ENCODE results near the gene CLOCK.

Gene CLOCK

DNA sequence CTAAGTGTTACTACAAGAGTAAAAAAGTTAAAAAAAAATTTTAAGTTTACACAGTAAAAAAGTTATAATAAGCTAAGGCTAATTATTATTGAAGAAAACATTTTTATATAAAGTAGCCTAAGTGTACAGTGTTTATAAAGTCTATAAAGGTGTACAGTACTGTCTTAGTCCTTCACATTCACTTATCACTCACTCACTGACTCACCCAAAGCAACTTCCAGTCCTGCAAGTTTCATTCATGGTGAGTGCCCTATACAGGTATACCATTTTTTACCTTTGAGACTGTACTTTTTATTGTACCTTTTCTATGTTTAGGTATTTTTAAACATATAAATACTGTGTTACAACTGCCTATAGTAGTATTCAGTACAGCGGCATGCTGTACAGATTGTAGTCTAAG, 76.7 kb downstream of the CLOCK start:
- no peak for DNase-seq

DNA sequence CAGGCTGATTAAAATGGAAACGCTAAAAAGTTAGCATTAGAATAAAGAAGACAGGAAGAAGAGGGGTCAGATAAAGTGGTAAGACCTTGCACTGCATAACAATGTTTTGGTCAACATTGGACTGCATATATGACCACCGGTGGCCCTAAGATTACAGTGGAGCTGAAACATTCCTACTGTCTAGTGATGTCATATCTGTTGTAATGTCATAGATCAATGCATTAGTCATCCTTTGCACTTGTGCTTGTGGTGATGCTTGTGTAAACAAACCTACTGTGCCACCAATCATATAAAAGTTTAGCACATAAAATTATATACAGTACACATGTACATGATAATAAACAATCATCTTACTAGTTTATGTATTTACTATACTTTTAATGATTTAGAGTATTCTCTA, 78.0 kb downstream of the CLOCK start:
- DNase-seq: no peak

DNA sequence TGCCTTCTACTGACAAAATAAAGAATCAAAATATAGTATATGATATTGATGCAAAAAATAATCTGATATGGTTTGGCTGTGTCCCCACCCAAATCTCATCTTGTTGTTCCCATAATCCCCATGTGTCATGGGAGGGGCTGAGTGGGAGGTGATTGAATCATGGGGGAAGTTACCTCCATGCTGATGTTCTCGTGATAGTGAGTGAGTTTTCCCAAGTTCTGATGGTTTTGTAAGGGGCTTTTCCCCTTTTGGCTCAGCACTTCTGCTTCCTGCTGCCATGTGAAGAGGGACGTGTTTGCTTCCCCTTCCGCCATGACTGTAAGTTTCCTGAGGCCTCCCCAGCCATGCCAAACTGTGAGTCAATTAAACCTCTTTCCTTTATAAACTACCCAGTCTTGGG, 80.7 kb downstream of the CLOCK start:
- DNase-seq: no peak

DNA sequence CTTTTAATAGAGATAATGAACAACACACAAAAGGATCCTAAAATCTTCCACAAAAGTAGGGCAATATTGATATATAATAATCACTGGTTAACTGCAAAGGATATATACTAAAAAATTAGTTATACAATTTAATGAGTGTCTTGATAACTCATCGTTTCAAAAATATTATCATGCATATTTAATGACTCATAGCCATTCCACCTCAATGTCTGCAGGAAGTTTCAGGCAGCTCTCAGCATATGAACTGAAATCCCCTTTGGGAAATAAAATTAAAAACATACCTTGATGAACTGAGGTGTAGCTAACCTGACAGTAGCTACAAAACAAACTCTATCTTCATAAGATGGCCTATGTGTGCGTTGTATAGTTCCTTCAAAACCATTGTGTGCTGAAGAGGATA, 88.1 kb downstream of the CLOCK start:
- no peak for DNase-seq

DNA sequence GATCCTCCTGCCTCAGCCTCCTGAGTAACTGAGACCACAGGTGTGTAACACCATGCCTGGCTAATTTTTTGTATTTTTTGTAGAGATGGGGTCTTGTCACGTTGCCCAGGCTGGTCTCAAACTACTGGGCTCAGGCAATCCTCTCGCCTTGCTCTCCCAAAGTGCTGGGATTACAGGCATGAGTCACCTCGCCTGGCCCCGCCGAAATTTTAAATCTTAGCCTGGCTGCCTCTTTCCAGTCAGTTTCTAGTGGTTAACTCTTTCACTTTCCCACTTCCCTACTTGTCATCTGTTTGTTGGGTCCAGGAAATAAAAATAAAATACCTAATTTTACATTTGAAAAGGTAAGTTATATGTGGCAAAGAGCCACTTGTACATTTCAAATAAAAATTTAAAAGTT, 88.5 kb downstream of the CLOCK start:
- no peak for DNase-seq

DNA sequence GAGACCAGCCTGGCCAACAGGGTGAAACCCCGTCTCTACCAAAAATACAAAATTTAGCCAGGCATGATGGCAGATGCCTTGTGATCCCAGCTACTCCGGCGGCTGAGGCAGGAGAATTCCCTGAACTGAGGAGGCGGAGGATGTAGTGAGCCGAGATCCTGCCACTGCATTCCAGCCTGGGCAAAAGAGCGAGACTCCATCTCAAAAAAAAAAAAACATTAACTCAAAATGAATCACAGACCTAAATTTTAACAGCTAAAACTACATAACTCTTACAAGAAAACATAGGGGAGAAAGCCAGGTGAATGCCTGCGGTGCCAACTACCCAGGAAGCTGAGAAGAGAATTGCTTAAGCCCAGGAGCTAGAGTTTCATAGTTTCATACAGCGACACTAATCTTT, 96.1 kb downstream of the CLOCK start:
- no peak for DNase-seq

DNA sequence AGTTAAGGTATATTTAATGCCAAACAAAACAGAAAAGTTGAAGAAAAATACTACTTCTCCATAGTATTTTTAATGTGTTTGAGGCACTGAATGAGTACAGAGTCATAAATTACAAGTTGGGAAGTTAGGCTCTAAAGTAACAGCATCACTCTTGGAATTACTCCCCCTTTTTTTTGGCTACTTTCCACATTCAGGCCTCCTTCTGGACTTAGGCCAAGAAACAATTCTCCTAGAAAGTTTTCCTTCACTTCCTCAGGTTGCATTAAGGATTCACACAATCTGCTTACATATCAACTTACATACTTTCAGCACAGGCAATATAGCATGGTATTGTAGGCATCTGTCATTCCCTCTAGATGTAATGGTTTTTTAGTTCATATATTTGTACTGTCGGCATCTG, 98.9 kb downstream of the CLOCK start:
- DNase-seq: no peak

DNA sequence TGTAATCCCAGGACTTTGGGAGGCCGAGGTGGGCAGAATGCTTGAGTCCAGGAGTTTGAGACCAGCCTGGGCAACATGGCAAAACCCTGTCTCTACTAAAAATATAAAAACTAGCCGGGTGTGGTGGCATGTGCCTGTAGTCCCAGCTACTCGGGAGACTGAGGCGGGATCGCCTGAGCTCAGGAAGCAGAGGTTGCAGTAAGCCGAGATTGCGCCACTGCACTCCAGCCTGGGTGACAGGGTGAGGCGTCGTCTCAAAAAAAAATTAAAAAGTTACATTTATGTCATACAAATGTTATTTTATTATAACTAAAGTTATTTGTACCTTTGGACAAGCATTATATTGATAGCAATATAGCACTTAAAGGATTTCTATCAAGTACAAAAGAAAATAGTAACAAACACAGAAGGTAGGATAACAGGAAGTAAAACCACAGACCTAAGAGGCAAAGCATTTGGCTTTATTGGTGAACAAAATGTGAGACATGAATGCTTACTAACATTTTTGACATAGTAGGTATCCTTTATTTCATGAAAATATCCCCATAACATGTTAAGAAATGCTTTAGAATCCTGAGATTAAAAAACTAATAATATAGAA, 99.5 kb downstream of the CLOCK start:
- DNase-seq: no peak

DNA sequence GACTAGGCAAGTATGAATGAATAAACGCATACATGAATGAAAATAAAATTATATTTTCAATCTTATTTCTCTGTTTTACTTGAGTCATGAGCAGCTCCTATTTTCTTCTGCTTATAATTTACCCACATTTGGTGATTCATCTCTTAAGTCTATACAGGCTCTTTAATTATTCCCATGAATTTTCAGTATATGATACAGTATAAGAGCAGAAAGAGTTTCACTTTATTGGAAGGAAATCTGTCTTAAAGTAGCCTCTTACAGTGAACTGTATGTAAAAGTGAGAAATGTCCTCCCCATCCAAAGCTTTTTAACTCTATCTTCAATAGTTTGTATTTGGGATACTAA, 100.2 kb downstream of the CLOCK start:
- DNase-seq: no peak

DNA sequence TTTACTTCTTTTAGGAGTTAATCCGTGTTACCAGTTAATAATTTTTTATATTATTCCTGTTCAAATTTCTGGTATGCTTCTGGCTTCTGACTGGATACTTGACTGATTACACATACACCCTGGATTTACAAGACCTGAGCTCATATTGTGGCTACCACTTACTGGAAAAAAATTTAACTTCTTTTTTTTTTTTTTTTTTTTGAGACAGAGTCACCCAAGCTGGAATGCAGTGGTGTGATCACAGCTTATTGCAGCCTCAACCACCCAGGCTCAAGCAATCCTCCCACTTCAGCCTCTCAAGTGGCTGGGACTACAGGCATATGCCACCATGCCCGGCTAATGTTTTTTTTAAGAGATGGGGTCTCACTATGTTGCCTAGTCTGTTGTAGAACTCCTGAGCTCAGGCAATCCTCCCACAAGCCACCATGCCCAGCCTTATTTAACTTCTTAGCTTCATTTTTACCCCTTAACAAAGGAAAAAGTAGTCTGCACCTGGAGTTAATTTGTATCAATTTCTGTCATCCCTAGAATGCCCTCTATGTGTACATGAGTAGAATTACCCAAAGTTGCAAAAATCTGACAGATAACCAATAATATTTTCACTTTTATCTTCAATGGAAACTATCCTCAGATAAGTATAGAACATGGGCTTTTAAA, 100.7 kb downstream of the CLOCK start:
- no peak for DNase-seq

DNA sequence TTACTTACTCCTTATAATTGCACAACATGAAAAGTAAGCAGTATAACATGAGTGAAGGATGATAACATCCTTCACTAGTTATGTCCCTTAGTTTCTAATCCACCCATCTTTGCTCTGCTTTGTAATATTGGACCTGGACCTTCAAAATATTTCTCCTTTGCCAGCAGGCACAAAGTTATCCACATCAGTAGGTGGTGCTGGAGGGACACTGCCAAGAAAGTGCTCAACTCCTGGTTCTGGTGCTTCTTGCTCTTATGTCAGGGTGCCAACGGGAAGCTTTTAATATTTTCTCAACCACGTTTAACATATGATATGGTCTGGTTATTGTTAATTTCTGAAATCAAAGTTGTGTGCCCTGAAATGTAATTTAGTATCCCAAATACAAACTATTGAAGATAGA, 101.9 kb downstream of the CLOCK start:
- no peak for DNase-seq

DNA sequence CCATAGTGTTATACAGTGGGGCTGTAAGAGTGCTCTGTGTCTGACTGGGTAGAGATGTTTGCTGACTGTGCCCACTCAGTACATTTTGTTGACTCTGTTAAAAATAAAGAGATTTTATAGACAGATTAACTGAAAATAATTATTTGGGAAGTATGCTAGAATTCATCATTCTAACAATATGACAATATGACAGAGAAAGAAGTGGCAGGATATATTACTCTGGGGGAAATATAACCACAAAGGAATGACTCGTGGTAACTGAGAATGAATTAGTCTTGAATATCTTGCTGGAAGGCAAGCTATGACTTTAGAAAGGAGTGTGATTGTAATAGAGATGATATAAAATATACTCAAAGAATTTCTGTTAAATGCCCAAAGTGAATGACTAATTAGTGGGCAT, 104.2 kb downstream of the CLOCK start:
- DNase-seq: no peak

DNA sequence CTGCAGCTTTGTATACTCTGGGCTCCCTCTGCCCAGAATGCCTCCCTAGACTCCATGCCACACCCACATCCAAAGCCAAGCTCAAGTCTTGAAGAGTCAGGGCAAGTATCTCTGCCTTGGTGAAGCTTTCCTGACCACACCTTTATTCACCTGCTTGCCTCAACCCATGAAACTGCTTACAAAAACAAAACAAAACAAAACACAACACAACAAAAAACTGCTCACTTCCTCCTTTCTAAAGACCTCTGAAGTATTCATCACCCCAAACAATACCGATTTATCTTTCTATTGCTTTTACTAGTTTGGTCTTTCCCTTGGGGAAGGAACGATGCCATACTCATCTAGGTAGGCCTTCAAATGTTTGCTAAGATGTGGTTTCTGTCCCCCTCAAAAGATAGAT, 105.9 kb downstream of the CLOCK start:
- no peak for DNase-seq

DNA sequence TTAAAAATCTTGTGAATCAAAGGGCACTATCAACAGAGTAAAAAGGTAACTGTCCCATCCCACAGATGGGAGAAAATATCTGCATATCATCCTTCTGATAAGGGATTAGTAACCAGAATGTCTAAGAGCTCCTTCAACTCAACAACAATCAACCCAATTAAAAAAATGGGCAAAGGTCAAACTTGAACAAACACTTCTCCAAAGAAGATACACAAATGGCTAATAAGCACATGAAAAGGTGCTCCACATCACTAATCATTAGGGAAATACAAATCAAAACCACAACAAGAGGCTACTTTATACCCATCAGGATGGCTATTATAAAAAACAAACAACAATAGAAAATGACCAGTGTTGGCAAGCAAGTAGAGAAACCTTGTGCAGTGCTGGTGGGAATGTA, 107.7 kb downstream of the CLOCK start:
- no peak for DNase-seq

DNA sequence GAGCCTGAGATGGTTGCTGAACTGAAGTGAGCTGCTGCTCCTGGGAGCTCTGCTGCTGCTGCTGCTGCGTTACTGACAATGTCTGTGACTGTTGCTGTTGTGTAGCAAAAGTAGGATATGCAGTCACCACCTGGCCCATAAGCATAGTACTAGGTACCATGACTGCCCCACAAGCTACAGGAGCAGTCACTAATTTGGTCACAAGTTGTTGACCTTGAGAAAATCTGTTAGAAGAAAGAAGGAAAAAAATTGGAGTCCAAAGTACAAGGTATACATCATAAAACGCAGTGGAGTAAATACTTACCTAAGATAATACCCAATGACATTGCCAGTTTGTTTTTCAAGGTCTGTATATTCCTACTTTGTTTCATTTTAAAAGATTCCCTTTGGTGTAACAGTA, 108.4 kb downstream of the CLOCK start:
- no peak for DNase-seq

DNA sequence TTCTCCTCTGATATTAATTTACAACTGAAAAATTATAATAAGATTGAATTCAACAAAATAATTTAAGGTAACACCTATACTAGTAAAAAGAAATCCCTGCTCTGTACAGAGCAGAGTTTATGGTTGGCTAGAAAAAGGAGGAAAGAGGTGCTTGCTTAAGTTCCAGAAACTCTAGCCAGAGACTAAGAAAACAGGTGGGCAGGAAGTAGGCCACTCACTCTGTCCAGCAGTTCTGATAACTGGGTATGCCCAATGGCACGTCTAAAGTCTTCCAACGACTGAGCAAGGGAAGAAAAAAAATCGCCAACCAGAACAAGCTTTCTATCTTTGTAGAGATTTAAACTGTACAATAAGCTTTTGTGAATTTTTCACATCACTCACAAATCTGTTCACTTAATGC, 108.9 kb downstream of the CLOCK start:
- no peak for DNase-seq

DNA sequence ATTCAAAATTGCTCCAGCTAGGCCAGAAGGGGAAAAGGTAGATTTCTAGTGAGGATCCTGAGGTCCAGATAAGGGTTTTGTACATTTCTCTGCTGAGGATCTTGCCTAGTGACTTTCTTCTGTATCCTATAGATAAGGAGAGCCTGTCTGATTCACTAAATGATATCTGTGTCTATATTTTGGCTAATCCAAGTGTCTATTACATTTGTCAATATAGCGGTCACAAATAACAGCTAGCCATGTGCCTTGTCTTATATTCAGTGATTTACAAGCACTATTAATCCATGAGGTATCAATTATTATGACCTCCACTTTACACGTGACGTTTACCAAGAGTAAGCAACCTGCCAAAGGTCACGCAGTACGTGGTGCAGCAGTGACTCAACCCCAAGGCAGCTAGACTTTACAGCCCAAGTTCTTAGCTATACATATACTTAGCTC, 109.3 kb downstream of the CLOCK start:
- DNase-seq: no peak

DNA sequence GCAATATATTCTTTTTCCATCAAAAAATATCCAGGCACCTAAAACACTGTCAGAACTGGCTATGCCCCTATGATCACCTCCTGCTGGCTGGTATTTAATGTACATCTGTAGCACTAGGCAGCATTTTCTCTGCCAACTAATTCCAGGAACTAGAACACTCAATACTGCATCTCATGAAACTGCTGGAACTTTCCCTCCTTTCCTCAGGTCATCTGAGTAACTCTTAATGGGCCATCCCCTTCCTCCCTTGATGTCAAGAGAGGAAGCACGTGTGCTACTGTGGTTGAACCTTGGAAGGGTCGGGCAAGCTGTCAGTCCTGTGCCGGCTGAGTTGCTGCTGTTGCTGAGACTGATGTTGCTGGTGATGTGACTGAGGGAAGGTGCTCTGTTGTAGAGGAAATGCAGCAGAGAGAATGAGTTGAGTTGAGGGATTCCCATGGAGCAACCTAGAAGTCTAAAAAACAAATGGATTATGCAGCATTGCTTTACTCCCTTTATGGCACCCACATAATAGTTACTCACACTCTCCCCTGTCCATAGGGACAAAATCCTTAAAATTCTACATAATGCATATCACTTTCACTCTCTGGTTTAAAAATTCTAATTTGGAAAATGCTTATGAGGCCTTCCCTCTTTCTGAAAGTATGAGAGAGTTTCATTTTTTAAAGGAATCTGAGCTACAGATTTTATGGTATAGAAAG, 111.4 kb downstream of the CLOCK start:
- DNase-seq: no peak

DNA sequence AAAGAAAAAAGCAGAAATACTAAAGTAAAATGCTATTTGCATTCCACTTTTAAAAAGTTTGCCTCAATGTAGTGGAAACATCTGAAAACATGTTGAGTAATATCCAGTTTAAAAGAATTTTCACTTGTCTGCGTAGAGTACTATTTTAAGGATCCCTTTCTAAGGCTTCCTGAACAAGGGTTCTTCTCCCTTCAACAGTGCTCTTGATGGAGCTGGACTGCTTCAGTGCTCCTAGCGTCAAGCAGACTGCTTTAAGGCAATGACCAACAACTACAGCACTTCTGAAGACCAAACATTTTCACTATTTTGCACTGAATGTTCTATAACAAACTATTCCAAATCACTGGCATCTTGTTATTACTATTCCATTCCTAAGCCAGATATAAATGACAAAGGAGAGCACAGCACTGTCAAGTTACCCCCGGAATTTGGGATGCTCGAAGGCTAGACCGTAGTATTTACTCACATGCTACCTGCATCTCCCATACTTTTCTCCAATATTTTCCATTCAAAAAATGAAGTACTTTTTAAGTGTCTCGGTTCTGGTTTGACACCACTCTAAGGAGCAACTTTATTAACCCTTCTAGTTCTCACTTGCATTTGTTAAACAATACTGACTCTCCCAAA, 114.9 kb downstream of the CLOCK start:
- no peak for DNase-seq

DNA sequence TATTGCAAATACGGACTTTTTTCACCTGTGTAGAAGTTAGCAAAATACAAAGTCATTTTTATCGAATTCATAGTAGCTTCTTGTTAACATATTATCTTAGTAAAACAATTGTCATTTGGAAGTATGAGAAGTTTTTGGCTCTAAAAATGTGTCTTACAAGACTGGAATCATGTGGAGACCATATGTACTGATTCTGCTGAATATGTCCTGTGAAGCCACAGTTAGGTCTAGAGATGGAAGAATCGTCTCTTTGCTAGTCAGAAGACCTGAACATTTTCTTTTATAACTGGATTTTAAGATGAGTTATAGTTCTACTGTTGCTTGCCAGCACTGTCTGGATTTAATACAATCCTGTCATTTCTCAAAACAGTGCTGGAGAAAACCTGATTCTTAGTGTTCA, 121.9 kb downstream of the CLOCK start:
- DNase-seq: no peak

DNA sequence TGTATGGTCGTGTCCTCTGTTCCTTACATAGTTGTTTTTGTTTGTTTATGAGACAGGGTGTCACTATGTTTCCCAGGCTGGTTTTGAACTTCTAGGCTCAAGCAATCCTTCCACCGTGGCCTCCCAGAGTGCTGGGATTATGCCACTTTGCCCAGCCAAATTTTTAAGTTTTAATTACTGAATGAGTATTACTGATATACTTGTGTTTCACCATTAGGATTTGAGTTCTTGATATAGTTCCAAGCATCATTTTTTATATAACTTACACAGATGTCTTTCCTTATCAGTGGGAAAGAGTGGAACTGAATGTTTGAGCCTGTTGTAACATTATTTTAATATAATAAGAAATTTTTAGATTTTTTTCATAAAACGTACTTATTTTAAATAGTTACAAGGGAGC, 130.5 kb downstream of the CLOCK start:
- no peak for DNase-seq

DNA sequence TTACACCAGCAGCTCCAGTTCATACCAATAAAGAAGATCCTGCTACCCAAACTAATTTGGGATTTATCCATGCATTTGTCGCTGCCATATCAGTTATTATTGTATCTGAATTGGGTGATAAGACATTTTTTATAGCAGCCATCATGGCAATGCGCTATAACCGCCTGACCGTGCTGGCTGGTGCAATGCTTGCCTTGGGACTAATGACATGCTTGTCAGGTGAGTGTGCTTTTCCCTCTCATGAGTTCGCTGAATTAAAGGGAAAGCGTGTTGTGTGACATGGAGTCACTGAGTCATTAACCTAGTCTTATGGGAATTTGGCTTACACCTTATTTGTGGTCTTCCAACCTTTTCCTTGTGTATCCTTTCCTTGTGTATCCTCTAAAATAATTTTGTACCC, 135.1 kb downstream of the CLOCK start:
- DNase-seq: no peak

DNA sequence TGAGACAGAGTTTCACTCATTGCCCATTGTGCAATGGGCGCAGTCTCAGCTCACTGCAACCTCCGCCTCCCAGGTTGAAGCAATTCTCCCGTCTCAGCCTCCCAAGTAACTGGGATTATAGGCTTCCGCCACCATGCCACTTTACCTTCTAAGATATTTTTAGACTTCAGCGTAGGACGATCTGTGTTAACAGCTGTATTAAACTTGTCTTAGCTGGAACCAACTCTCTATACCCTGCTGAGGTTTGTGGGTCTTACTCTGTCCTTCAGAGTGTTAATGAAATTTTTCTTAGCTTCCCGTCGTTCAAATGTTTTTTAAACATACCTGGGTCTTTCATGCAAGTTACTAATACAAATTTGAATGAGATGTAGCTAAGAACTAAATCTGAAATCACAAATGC, 136.3 kb downstream of the CLOCK start:
- no peak for DNase-seq

DNA sequence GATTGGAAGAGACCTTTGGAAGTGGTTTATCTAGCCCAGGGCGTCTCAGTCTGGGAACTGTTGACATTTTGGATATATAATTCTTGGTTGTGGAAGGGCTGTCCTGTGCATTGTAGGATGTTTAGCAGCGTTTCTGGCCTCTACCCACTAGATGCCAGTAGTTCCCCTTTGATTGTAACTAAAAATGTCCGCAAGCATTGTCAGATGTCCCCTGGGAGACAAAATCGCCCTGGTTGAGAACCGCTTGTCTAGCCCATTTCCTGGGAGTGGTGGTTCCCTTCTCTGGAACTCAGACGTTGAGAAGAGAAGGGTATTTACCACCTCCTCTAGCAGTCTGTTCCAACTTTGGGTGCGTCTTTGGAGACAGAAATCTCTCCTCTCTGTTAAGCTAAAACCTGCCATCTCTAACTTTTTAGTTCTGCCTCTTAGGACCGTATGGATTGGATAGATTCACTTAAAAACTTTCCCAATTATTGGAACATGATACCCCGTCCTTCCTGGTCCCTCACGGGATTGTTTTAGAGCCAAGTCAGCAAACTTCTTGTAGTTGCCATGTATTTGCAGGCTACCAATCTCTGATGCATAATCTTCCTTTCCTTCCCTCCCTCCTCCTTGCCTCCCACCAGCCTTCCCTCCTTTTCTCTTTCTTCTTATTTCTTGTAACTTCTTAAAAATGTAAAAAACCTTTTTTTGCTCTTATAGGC, 137.1 kb downstream of the CLOCK start:
- no peak for DNase-seq

All from NCI-H1048 (cell line).